ENCODE results near the gene NR1D2. TPM values are rescaled to one million over a fixed set of nuclear protein-coding genes. Genes with fewer than 3 reads are reported as not detected.

NR1D2 gene
- total and polyA plus RNA-seq, 8 donors, result 5.5 to 105 (median 19.8) TPM

DNA sequence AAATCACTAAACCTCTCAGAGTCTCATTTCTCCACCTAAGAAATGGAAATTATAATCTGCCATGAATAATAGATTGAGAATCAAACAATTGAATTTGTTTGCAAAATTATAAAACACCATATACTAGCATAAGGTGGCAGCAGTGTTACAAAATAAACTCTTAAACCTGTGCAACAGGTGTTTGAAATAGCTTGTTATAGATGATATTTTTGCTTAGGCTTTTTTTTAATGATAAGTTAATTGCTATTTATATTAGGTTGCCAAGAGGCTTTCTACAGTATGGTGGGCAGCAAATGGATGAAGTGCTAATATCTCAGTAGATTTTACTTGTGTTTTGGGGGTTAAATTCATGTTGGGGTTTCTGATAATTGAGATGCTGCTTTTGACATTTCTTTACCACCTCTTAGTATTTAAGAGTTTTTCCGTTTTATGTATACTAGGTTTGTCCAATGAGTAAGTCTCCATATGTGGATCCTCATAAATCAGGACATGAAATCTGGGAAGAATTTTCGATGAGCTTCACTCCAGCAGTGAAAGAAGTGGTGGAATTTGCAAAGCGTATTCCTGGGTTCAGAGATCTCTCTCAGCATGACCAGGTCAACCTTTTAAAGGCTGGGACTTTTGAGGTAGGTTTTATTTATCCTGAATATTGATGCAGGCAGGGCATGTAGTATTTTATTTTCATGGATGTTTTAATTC, 19.6 kb downstream of the NR1D2 start:
- Histone ChIP-seq H3K27me3 (no peaks in the 10 kb centered on the region), H3K36me3 (peaks cover 22 to 97% (median 78%) of the 10 kb centered on the region in 4 donors), H3K27ac (no peak overlapping the region), H3K4me3 (no peak overlapping the region), H3K4me1 (peaks cover 0 to 58% (median 20%) of the 10 kb centered on the region in 4 donors), H3K9me3 (no peaks in the 10 kb centered on the region)
- WGBS, 5 donors, result 80 to 93% (median 86%) methylated on average over 3 of the region's 3 CpGs
- intact Hi-C loops (cut with DNase I; ENCODE audit: low total_unique reads), result no loop called here
- no peak for DNase-seq
- TF ChIP-seq POLR2A (IDR thresholded peaks at IDR 0.05) (no peak), POLR2AphosphoS5 (IDR thresholded peaks at IDR 0.05) (no peak), EP300 (IDR thresholded peaks at IDR 0.05) (no peak)
- TF ChIP-seq, protein P1, sequence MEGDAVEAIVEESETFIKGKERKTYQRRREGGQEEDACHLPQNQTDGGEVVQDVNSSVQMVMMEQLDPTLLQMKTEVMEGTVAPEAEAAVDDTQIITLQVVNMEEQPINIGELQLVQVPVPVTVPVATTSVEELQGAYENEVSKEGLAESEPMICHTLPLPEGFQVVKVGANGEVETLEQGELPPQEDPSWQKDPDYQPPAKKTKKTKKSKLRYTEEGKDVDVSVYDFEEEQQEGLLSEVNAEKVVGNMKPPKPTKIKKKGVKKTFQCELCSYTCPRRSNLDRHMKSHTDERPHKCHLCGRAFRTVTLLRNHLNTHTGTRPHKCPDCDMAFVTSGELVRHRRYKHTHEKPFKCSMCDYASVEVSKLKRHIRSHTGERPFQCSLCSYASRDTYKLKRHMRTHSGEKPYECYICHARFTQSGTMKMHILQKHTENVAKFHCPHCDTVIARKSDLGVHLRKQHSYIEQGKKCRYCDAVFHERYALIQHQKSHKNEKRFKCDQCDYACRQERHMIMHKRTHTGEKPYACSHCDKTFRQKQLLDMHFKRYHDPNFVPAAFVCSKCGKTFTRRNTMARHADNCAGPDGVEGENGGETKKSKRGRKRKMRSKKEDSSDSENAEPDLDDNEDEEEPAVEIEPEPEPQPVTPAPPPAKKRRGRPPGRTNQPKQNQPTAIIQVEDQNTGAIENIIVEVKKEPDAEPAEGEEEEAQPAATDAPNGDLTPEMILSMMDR (IDR thresholded peaks at IDR 0.05), result no peak

DNA sequence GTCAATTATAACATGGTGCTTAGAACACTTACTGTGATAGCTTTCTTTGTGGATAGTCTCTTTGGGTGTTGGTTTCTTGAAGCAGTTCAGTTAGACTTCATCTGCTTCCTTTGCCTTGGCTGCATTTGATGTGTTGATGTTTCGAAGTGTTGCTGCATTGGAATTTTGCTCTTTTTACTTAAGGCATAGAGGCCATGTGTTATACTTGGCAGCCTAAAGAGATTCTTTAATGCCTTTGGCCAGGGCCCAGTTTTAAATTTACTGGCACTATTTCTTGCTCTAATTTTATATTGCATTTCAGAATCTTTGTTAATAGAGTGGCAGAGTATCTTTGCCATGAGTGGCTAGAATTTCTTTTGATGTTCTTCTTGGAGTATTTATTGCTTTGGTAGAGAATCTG, 21.2 kb downstream of the NR1D2 start:
- Histone ChIP-seq H3K36me3 (peaks cover 22 to 91% (median 81%) of the 10 kb centered on the region in 4 donors), H3K27ac (no peak overlapping the region), H3K27me3 (no peaks in the 10 kb centered on the region), H3K4me3 (no peak overlapping the region), H3K9me3 (no peaks in the 10 kb centered on the region), H3K4me1 (peaks cover 0 to 44% (median 8%) of the 10 kb centered on the region in 4 donors)
- WGBS, 5 donors, result 60 to 74% (median 68%) methylated on average over 1 of the region's 1 CpG
- intact Hi-C loops (cut with DNase I; ENCODE audit: low total_unique reads), result no loop called here
- TF ChIP-seq POLR2AphosphoS5 (IDR thresholded peaks at IDR 0.05) (no peak), POLR2A (IDR thresholded peaks at IDR 0.05) (no peak), EP300 (IDR thresholded peaks at IDR 0.05) (no peak)
- TF ChIP-seq, protein P1 (IDR thresholded peaks at IDR 0.05), result no peak
- peak in 1 of 2 donors; percentile 68 for DNase-seq

DNA sequence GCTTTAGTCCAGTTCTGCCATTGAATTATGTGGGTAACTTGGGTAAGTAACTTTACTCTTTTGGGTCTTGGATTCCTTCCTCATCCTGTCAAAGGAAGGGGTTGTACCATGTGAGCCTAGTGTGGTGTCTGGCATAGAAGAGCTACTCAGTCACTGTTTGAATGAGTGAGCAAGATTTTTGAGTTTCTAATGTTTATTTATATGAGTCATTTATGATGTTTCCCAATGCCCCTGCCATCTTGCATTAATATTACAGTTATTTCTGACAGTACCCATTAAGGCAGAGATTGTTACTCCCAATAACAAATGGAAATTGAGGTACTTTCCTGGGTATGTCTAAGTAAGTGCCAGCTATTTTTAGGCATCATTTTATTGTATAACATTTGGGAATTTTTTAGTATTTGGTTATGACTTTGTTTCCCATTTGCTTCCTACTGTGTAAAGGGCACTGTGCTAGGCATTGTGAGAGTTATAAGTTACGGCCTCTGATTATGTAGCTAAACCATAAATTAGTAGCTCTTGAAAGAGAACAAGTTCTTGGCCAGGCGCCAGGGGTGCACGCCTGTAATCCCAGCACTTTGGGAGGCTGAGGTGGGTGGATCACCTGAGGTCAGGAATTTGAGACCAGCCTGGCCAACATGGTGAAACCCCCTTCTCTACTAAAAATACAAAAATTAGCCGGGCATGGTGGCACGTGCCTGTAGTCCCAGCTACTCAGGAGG, 23.5 kb downstream of the NR1D2 start:
- Histone ChIP-seq H3K4me1 (peaks cover 0 to 35% (median 8%) of the 10 kb centered on the region in 4 donors), H3K36me3 (peaks cover 15 to 89% (median 74%) of the 10 kb centered on the region in 4 donors), H3K27ac (no peak overlapping the region), H3K9me3 (no peaks in the 10 kb centered on the region), H3K4me3 (no peak overlapping the region), H3K27me3 (no peaks in the 10 kb centered on the region)
- no peak for TF ChIP-seq POLR2A (IDR thresholded peaks at IDR 0.05)
- TF ChIP-seq EP300 (IDR thresholded peaks at IDR 0.05), result no peak
- TF ChIP-seq, protein P1 (IDR thresholded peaks at IDR 0.05), result no peak
- no peak for TF ChIP-seq POLR2AphosphoS5 (IDR thresholded peaks at IDR 0.05)
- no peak for DNase-seq
- intact Hi-C loops (cut with DNase I; ENCODE audit: low total_unique reads), result no loop called here
- WGBS, 5 donors, result 85 to 96% (median 93%) methylated on average over 5 of the region's 5 CpGs

DNA sequence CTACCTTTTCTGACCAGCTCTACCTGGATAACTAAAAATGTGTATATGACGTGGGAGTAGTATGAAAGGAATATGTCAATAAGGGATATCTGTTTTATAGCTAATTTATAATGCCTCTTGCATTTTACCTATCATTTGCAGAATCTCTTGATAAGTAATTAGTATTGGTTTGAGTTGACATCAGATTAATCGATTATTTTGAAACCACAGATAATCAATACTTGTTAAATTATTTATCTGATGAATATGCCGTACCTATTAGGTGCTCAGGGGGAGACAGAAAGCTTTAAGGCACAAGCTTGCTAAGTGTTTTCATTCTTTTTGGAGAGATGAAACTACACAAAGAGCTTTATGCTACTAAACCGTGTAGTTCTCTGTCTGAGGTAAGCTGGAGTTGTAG, 24.3 kb downstream of the NR1D2 start:
- WGBS, 5 donors, result 89 to 95% (median 92%) methylated on average over 4 of the region's 4 CpGs
- TF ChIP-seq, protein P1 (IDR thresholded peaks at IDR 0.05), result no peak
- TF ChIP-seq EP300 (IDR thresholded peaks at IDR 0.05), result no peak
- no peak for TF ChIP-seq POLR2AphosphoS5 (IDR thresholded peaks at IDR 0.05)
- no peak for TF ChIP-seq POLR2A (IDR thresholded peaks at IDR 0.05)
- Histone ChIP-seq H3K27me3 (no peaks in the 10 kb centered on the region), H3K4me1 (peaks cover 0 to 31% (median 8%) of the 10 kb centered on the region in 4 donors), H3K9me3 (no peaks in the 10 kb centered on the region), H3K27ac (no peak overlapping the region), H3K36me3 (peaks cover 15 to 87% (median 77%) of the 10 kb centered on the region in 4 donors), H3K4me3 (no peak overlapping the region)
- no peak for DNase-seq
- intact Hi-C loops (cut with DNase I; ENCODE audit: low total_unique reads), result no loop called here

Measured in stomach (tissue), 9 donors.